DND-41 (cell line): ENCODE measurements around the gene PXMP2.

Experiments used
- ATAC-seq: fragments of 200-7000 bp; cut with Tn5 transposase; 3 replicates; pipeline ENCODE4 v1.9.1; 2021; ENCODE audit warnings: low read depth; ENCODE audit not compliant: insufficient read depth
- DNase-seq: peaks from one replicate; pipeline ENCODE4 v3.0.0-alpha.2; 2020
- H2AFZ ChIP-seq: 2 replicates; pipeline ENCODE4 v1.6.0; 2012; ENCODE audit warnings: low read depth, low read length
- H3K27ac ChIP-seq: 2 replicates; pipeline ENCODE4 v1.5.1; 2012; ENCODE audit warnings: low read length, inconsistent platforms
- H3K27me3 ChIP-seq: fragments of 200-600 bp; sonication (generic); 2 replicates; pipeline ENCODE4 v1.6.0; 2012; ENCODE audit warnings: low read length, mild to moderate bottlenecking, inconsistent platforms; ENCODE audit not compliant: insufficient read depth, poor library complexity
- H3K36me3 ChIP-seq: 2 replicates; pipeline ENCODE4 v1.5.1; 2012; ENCODE audit warnings: low read length, inconsistent platforms; ENCODE audit not compliant: insufficient read depth
- H3K4me1 ChIP-seq: 2 replicates; pipeline ENCODE4 v1.5.1; 2012; ENCODE audit warnings: mild to moderate bottlenecking, low read length; ENCODE audit not compliant: insufficient read depth
- H3K4me2 ChIP-seq: 2 replicates; pipeline ENCODE4 v1.6.0; 2012; ENCODE audit warnings: mild to moderate bottlenecking, moderate library complexity, low read length, inconsistent platforms; ENCODE audit not compliant: insufficient read depth
- H3K4me3 ChIP-seq, 2 experiments: fragments of 200-600 bp in 1 of 2; shearing (Covaris generic) in 1 of 2; 2 replicates each; pipeline ENCODE4 v1.5.1; 2012 to 2016; ENCODE audit warnings: inconsistent platforms in 2 of 2, low read length in 2 of 2, mild to moderate bottlenecking in 2 of 2, low read depth in 1 of 2, moderate library complexity in 1 of 2
- H3K79me2 ChIP-seq: 2 replicates; pipeline ENCODE4 v1.6.0; 2012; ENCODE audit warnings: low read length, inconsistent platforms; ENCODE audit not compliant: insufficient read depth
- H3K9ac ChIP-seq: 2 replicates; pipeline ENCODE4 v1.6.0; 2012; ENCODE audit warnings: low read depth, mild to moderate bottlenecking, inconsistent platforms, low read length, moderate library complexity
- H3K9me3 ChIP-seq: 2 replicates; pipeline ENCODE4 v1.5.1; 2012; ENCODE audit warnings: low read length, moderate library complexity, mild to moderate bottlenecking, inconsistent platforms; ENCODE audit not compliant: insufficient read depth, severe bottlenecking
- H4K20me1 ChIP-seq: 2 replicates; pipeline ENCODE4 v1.6.0; 2012; ENCODE audit warnings: low read length; ENCODE audit not compliant: insufficient read depth
- CTCF ChIP-seq: IDR thresholded peaks from 2 replicates; pipeline ENCODE4 v1.5.1; 2012; ENCODE audit warnings: borderline replicate concordance, low read length, moderate library complexity, mild to moderate bottlenecking; ENCODE audit not compliant: poor library complexity, severe bottlenecking; ENCODE audit errors: extremely low read depth
- EZH2 ChIP-seq: IDR thresholded peaks from 3 replicates; pipeline ENCODE4 v1.6.1; 2012; ENCODE audit warnings: borderline replicate concordance, low read depth, mild to moderate bottlenecking, moderate library complexity, low read length, inconsistent platforms; ENCODE audit not compliant: severe bottlenecking

The PXMP2 gene

GRCh38 chr12:132677492-132677891 lies 9.9 kb upstream of the PXMP2 start:
- TF ChIP-seq CTCF (no peak), EZH2 (no peak)
- peaks cover 4% of the 10 kb centered on the region; the same call in 1 of the 2 replicates for H3K4me1 ChIP-seq
- no peak overlapping the region for H3K4me3 ChIP-seq
- H3K9ac ChIP-seq = no peak overlapping the region
- H3K36me3 ChIP-seq = peaks cover 94% of the 10 kb centered on the region
- no peak overlapping the region for H2AFZ ChIP-seq
- H3K9me3 ChIP-seq = no peaks in the 10 kb centered on the region
- DNase-seq (no peak), ATAC-seq (no peak)
- peaks cover 82% of the 10 kb centered on the region for H3K79me2 ChIP-seq
- H4K20me1 ChIP-seq = peaks cover 87% of the 10 kb centered on the region
- H3K27ac ChIP-seq = no peak overlapping the region
- H3K4me2 ChIP-seq = no peak overlapping the region
- no peaks in the 10 kb centered on the region for H3K27me3 ChIP-seq

- H3K4me3 ChIP-seq = peak overlapping the region; percentile 82; a peak in 3 of 4 replicates
- peak overlapping the region; percentile 64 for H3K4me2 ChIP-seq
- no peak overlapping the region for H2AFZ ChIP-seq
- peaks cover 37% of the 10 kb centered on the region for H3K36me3 ChIP-seq
- peak overlapping the region; percentile 99 for H3K9ac ChIP-seq
- no peaks in the 10 kb centered on the region for H3K9me3 ChIP-seq
- DNase-seq (no peak), ATAC-seq (no peak)
- peaks cover 33% of the 10 kb centered on the region for H3K4me1 ChIP-seq
- peaks cover 83% of the 10 kb centered on the region for H3K79me2 ChIP-seq
- TF ChIP-seq EZH2 (no peak), CTCF (no peak)
- H3K27ac ChIP-seq = peak overlapping the region; percentile 12
- peaks cover 56% of the 10 kb centered on the region for H4K20me1 ChIP-seq
- H3K27me3 ChIP-seq = no peaks in the 10 kb centered on the region
Measured at GRCh38 chr12:132685400-132685799, 2.0 kb upstream of the PXMP2 start.

- H2AFZ ChIP-seq = peak overlapping the region; percentile 64
- ATAC-seq (peak; percentile 56), DNase-seq (peak; percentile 47)
- peak overlapping the region; percentile 89 for H3K27ac ChIP-seq
- H3K9me3 ChIP-seq = no peaks in the 10 kb centered on the region
- peak overlapping the region; percentile 64 for H3K4me2 ChIP-seq
- peaks cover 72% of the 10 kb centered on the region for H3K79me2 ChIP-seq
- peaks cover 41% of the 10 kb centered on the region for H4K20me1 ChIP-seq
- no peak for TF ChIP-seq EZH2
- TF ChIP-seq CTCF = no peak
- H3K4me3 ChIP-seq = peak overlapping the region; percentile 82
- H3K27me3 ChIP-seq = no peaks in the 10 kb centered on the region
- peaks cover 30% of the 10 kb centered on the region for H3K4me1 ChIP-seq
- peak overlapping the region; percentile 99 for H3K9ac ChIP-seq
- peaks cover 37% of the 10 kb centered on the region for H3K36me3 ChIP-seq
Measured at GRCh38 chr12:132686825-132687210, 569 bp upstream of the PXMP2 start.
